Tibial nerve (tissue), 4 donors: Measurements from ENCODE around the gene ADRA2C. TPM values are rescaled to one million over a fixed set of nuclear protein-coding genes. Genes with fewer than 3 reads are reported as not detected.

ENCODE experiments used
- DNase-seq, 2 donors: peaks; one replicate each; pipeline ENCODE4 v3.0.0-alpha.2; 2019; ENCODE audit warnings: low spot score in 2 of 2
- H3K27ac ChIP-seq, 4 donors: fragments of 200-600 bp; sonication (generic) in 3 of 4; one replicate each; pipeline ENCODE4 v1.5.1; 2017 to 2019; ENCODE audit warnings: mild to moderate bottlenecking in 1 of 4
- H3K27me3 ChIP-seq, 2 donors: fragments of 200-600 bp; sonication (generic) in 1 of 2; one replicate each; pipeline versions ENCODE4 v1.5.1 to v1.6.0; 2017 to 2019
- H3K36me3 ChIP-seq, 3 donors: fragments of 200-600 bp; sonication (generic); one replicate each; pipeline ENCODE4 v1.5.1; 2018 to 2019
- H3K4me1 ChIP-seq, 4 donors: fragments of 200-600 bp; sonication (generic) in 3 of 4; one replicate each; pipeline ENCODE4 v1.5.1; 2017 to 2019
- H3K4me3 ChIP-seq, 4 donors: fragments of 200-600 bp; sonication (generic) in 3 of 4; one replicate each; pipeline ENCODE4 v1.5.1; 2017 to 2019; ENCODE audit warnings: mild to moderate bottlenecking in 1 of 4, moderate library complexity in 1 of 4
- H3K9me3 ChIP-seq, 4 donors: fragments of 200-600 bp; sonication (generic) in 3 of 4; one replicate each; pipeline ENCODE4 v1.5.1; 2017 to 2019
- EP300 ChIP-seq, 2 donors: sonication (generic); formaldehyde crosslinking; IDR thresholded peaks; one replicate each; pipeline ENCODE4 v1.6.1; 2017; ENCODE audit warnings: antibody characterized with exemption in 2 of 2, mild to moderate bottlenecking in 1 of 2
- POLR2A ChIP-seq, 2 donors: fragments of 450-650 bp; IDR thresholded peaks; one replicate each; pipeline ENCODE4 v1.6.1; 2017; ENCODE audit warnings: antibody characterized with exemption in 2 of 2, mild to moderate bottlenecking in 2 of 2, moderate library complexity in 2 of 2
- WGBS, 2 donors: methylation state at CpG; one replicate each; pipeline ENCODE4 v1.1.5; 2018; 5-methylcytosine and 5-hydroxymethylcytosine counted together
- total RNA-seq, 4 donors: library from RNA; depleted of rRNA; stranded (reverse); fragments of >200 nt; gene quantifications; one replicate each; pipeline ENCODE4 v1.1.0, GENCODE V29; 2016
- TF ChIP-seq, protein P1 (sequence below), 5 experiments: fragments of 200-600 bp in 3 of 5; fragments of 450-650 bp in 2 of 5; sonication (generic) in 3 of 5; IDR thresholded peaks; one replicate each; pipeline ENCODE4 v1.5.1; 2016 to 2019; ENCODE audit warnings: antibody characterized with exemption in 5 of 5, mild to moderate bottlenecking in 3 of 5, moderate library complexity in 2 of 5

Gene ADRA2C
- total RNA-seq, 4 donors from 2014 or later, result 3.1 to 13.2 (median 7.5) TPM

DNA sequence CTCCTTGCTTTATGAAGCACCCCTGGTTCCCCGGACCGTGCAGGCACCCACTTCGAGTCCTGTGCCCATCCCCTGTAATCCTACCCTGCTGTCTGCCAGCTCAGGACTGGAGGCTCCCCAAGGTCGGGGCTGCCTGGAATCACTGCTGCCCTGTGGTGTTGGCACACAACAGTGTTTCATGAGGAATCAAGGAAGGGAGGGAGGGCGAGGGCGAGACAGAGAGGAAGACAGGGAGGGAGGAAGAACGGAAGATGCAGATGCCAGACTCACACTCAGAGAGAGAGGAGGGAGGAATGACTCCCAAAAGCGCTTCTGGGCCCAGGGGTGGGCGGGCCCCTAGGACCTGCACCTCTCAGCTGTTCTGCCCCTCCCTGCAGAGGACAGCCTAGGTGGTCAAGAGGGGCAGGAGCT, 42.9 kb upstream of the ADRA2C start:
- 73 to 76% methylated on average over 9 of the region's 9 CpGs for WGBS, 2 donors
- no peak for DNase-seq
- Histone ChIP-seq H3K4me3 (no peak overlapping the region), H3K36me3 (no peaks in the 10 kb centered on the region), H3K9me3 (peaks cover 0 to 23% (median 0%) of the 10 kb centered on the region in 4 donors), H3K27me3 (peaks cover 0 to 56% of the 10 kb centered on the region in 2 donors), H3K4me1 (peaks cover 0 to 4% (median 0%) of the 10 kb centered on the region in 4 donors), H3K27ac (no peak overlapping the region)
- TF ChIP-seq, protein P1, sequence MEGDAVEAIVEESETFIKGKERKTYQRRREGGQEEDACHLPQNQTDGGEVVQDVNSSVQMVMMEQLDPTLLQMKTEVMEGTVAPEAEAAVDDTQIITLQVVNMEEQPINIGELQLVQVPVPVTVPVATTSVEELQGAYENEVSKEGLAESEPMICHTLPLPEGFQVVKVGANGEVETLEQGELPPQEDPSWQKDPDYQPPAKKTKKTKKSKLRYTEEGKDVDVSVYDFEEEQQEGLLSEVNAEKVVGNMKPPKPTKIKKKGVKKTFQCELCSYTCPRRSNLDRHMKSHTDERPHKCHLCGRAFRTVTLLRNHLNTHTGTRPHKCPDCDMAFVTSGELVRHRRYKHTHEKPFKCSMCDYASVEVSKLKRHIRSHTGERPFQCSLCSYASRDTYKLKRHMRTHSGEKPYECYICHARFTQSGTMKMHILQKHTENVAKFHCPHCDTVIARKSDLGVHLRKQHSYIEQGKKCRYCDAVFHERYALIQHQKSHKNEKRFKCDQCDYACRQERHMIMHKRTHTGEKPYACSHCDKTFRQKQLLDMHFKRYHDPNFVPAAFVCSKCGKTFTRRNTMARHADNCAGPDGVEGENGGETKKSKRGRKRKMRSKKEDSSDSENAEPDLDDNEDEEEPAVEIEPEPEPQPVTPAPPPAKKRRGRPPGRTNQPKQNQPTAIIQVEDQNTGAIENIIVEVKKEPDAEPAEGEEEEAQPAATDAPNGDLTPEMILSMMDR (IDR thresholded peaks at IDR 0.05), result no peak
- no peak for TF ChIP-seq POLR2A (IDR thresholded peaks at IDR 0.05)
- TF ChIP-seq EP300 (IDR thresholded peaks at IDR 0.05), result no peak

DNA sequence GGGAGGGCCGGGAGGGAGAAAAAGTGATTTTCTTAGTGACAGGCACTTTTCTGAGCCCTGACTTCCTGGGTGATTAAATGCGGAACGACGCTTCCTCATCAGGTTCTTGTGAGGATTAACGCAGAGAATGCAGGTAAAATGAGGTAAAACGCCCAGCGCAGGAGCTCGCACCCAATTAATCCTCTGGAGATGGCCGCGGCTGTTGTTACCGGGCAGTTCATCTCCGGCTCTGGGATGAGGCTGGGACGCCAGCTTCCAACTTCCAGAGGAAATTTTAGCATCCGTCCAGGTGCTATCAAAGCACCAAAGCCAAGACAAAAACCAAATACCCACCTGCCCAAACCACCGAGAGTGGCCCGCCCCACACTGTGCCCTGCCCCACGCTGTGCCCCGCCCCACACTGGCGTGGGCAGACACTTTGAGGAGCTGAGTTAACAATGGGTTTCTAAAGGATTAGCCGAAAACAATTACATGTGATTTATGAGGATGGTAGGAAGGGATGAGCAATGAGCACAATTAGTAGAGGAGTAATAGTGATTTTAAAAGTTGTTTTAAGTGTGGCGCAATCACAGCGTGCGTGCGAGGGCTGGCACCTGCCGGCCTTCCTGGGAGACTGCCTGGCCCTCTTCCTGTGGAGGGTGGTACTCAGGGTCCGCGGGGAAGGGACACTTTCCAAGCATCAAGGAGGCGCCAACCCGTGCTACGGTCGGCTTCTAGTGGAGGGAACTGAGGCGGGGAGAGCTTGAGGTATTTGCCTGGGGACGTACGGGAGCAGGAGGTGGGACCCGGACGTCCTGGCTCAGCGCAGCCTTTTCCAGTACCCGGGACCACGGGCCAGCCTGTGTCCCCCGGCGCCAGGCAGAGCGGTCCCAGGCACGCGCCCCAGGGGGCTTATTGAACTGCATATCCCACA, 41.6 kb upstream of the ADRA2C start:
- peaks cover 0 to 63% of the 10 kb centered on the region in 2 donors for H3K27me3 ChIP-seq
- H3K36me3 ChIP-seq, result no peaks in the 10 kb centered on the region
- peaks cover 0 to 4% (median 0%) of the 10 kb centered on the region in 4 donors for H3K4me1 ChIP-seq
- 10 to 18% methylated on average over 30 to 31 of the region's 44 CpGs for WGBS, 2 donors
- peaks cover 0 to 10% (median 0%) of the 10 kb centered on the region in 4 donors for H3K9me3 ChIP-seq
- TF ChIP-seq POLR2A (IDR thresholded peaks at IDR 0.05) (no peak), EP300 (IDR thresholded peaks at IDR 0.05) (no peak)
- TF ChIP-seq, protein P1 (IDR thresholded peaks at IDR 0.05), result no peak
- no peak overlapping the region for H3K4me3 ChIP-seq
- no peak for DNase-seq
- H3K27ac ChIP-seq, result no peak overlapping the region

DNA sequence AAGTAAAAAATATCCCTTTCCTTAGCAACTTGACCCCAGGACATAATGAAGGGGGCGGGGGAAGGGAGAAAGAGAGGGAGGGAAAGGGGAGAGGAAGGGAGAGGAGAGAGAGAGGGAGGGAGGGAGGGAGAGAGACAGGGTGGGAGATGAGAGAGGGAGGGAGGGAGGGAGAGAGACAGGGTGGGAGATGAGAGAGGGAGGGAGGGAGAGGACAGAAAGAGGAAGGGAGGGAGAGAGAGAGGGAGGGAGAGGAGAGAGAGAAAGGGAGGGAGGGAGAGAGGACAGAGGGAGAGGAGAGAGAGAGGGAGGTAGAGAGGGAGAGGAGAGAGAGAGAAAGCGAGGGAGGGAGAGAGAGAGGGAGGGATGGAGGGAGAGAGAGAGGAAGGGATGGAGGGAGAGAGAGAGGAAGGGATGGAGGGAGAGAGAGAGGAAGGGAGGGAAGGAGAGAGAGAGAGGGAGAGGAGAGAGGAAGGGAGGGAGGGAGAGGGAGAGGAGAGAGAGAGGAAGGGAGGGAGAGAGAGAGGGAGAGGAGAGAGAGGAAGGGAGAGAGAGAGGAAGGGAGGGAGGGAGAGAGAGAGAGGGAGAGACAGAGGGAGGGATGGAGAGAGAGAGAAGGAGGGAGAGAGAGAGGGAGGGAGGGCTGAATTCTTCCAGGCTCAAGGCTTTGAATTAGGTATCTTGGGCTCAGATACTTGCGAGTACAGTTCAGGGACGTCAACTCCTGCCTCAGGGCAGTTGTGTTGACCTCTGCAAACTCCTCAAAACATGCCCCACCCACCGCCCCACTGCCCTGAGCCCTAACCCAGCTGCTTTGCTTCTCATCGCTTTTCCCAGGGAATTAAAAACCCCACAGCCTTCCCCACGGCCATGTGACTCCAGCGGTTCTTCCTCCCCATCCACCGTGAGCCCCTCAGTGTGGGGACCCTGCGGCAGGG, 40.0 kb upstream of the ADRA2C start:
- peaks cover 0 to 4% (median 0%) of the 10 kb centered on the region in 4 donors for H3K4me1 ChIP-seq
- no peak overlapping the region for H3K27ac ChIP-seq
- no peak overlapping the region for H3K4me3 ChIP-seq
- H3K36me3 ChIP-seq, result no peaks in the 10 kb centered on the region
- TF ChIP-seq, protein P1 (IDR thresholded peaks at IDR 0.05), result no peak
- no peak for TF ChIP-seq EP300 (IDR thresholded peaks at IDR 0.05)
- no peak for TF ChIP-seq POLR2A (IDR thresholded peaks at IDR 0.05)
- no peak for DNase-seq
- peaks cover 0 to 65% of the 10 kb centered on the region in 2 donors for H3K27me3 ChIP-seq
- H3K9me3 ChIP-seq, result peaks cover 0 to 13% (median 0%) of the 10 kb centered on the region in 4 donors
- 17 to 19% methylated on average over 7 to 8 of the region's 10 CpGs for WGBS, 2 donors

DNA sequence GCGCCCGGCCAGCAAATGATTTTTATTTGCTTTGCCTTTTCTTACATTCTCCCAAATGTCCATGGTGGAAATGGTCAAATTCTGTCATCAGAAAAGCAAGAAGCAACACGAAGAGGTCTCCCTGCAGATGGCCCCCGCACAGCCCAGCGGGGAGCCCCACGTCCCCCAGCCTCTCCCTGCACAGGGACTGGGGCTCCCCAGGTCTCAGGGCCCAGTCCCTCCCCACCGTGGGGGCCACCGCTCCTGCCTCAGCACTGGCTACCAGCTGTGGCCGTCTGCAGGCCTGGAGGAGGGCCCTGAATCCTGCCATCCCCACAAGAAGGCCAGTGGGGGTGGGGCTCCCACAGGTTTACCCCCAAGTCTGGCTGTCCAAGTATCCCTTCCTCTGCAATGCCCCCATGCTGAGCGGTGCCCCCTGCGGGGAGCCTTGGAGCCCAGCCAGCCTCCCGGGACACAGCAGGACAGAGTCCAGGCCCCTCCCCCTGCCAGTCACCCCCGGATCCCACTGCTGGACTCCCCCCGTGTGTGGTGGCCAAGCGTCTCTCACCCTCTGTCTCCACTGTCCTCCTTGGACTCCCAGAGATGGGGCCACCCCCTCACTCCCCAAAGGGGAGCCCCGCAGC, 38.2 kb upstream of the ADRA2C start:
- Histone ChIP-seq H3K4me1 (peaks cover 0 to 4% (median 0%) of the 10 kb centered on the region in 4 donors), H3K36me3 (no peaks in the 10 kb centered on the region), H3K9me3 (peaks cover 0 to 19% (median 0%) of the 10 kb centered on the region in 4 donors), H3K27me3 (peaks cover 0 to 57% of the 10 kb centered on the region in 2 donors), H3K4me3 (no peak overlapping the region), H3K27ac (no peak overlapping the region)
- 68 to 92% methylated on average over 7 to 10 of the region's 16 CpGs for WGBS, 2 donors
- no peak for DNase-seq
- TF ChIP-seq EP300 (IDR thresholded peaks at IDR 0.05), result no peak
- TF ChIP-seq, protein P1 (IDR thresholded peaks at IDR 0.05), result no peak
